ENCODE measurements around the gene FNDC10.

FNDC10 gene

DNA sequence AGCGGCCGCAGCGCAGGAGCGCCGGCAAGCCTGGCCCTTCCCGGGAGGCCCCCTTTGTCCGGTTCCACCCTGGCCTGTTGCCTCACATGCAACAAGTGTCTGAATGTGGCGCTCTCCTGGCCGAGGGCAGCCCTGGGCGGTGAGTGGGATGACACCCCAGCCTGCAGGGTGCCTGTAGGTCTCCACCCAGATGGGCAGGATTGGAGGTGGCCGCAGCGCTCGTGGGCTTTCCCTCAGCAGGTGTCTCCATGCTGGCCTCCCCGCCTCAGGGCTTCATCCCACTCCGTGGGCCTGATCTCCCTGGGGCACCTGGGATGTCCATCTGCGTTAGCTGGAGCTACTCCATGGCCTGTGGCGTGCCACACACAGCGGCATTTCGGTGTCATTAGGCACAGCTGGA, 16.9 kb upstream of the FNDC10 start:
- in situ Hi-C loops (cut with MboI; ENCODE audit: low pct_unique_long_range_greater_than_20kb, low sequenced_read_pairs, unreplicated experiment): no loop called here
- DNase-seq (ENCODE audit: low spot score): no peak
- TF ChIP-seq, protein P1, sequence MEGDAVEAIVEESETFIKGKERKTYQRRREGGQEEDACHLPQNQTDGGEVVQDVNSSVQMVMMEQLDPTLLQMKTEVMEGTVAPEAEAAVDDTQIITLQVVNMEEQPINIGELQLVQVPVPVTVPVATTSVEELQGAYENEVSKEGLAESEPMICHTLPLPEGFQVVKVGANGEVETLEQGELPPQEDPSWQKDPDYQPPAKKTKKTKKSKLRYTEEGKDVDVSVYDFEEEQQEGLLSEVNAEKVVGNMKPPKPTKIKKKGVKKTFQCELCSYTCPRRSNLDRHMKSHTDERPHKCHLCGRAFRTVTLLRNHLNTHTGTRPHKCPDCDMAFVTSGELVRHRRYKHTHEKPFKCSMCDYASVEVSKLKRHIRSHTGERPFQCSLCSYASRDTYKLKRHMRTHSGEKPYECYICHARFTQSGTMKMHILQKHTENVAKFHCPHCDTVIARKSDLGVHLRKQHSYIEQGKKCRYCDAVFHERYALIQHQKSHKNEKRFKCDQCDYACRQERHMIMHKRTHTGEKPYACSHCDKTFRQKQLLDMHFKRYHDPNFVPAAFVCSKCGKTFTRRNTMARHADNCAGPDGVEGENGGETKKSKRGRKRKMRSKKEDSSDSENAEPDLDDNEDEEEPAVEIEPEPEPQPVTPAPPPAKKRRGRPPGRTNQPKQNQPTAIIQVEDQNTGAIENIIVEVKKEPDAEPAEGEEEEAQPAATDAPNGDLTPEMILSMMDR (IDR thresholded peaks at IDR 0.05; ENCODE audit: extremely low read depth, insufficient read depth, missing control alignments): no peak

DNA sequence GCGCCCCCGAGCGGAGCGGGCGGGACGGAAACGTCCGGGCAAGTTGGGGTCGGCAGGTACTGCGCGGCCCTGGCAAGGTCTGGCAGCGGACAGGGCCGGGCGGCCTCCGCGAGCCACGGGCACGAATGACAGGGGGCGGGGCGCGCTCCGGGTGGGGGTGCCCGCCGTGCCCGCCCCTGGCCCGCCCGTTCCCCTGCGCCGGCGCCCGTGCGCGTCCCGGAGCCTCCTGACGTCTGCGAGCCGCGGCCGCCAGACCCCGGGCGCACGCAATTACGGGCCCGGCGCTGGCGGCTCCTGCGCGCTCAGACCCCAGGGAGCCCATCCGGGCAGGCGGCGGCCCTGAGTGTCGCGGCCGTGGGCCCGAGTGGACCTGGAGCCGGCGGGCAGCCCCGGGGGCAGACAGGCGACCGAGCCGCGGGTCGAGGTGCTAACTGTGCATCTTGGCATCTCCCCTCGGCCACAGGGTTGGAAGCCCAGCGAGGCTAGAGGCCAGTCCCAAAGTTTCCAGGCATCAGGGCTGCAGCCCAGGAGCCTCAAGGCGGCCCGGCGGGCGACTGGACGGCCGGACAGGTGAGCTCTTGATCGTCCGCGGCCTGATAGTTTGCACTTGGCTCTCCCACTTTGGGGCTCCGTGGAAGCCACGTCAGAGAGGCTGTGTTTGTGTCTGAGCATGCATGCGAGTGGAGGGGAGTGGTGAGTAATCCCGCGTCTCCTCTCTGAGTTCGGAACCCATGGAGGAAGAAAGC, 16.3 kb upstream of the FNDC10 start:
- TF ChIP-seq, protein P1 (IDR thresholded peaks at IDR 0.05; ENCODE audit: extremely low read depth, insufficient read depth, missing control alignments): no peak
- peak; percentile 86 for DNase-seq (ENCODE audit: low spot score)
- in situ Hi-C loops (cut with MboI; ENCODE audit: low pct_unique_long_range_greater_than_20kb, low sequenced_read_pairs, unreplicated experiment): no loop called here

DNA sequence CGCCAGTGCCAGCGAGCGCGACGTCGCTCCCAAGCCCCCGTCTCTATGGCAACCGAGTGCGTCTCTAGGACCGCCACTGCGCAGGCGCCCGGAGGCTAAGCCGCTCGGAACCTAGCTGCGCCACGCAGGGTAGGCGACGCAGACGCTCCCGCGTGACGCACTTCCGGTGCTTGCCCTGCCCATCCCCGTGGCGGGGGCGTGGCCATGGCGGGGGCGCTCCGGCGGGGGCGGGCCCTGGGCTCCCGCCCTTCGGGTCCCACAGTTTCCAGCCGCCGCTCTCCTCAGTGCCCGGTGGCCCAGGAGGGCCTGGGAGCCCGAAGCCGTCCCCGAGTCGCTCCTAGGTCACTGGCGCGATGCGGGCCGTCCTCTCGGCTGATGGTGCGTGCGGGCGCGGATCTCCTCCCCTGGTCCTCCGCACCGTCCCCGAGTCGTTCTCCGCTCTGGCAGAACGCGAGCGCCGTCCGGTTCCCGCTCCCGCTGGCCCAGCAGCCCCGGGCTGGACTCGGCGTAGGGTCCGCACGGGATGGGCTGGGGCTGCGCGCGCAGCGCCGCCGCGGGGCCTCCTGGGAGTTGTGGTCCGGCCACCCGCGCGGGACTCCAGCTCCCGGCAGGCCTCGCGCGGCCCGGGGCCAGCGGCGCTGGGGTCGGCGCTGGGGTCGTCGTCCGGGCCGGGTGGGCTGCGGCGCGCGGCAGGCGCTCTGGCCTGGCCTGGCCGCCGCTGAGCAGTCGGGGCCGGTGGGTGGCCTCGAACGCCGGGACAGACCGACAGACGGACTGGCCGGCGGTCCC, 15.5 kb upstream of the FNDC10 start, which contains the start of gene MIB2:
Gene MIB2, plus strand, starts transcription at position 245 of the 789 bp plus-strand sequence. CDS start 7,953 bp downstream, outside the sequence.
- TF ChIP-seq, protein P1 (IDR thresholded peaks at IDR 0.05; ENCODE audit: extremely low read depth, insufficient read depth, missing control alignments): no peak
- DNase-seq (ENCODE audit: low spot score): peak; percentile 100
- in situ Hi-C loops (cut with MboI; ENCODE audit: low pct_unique_long_range_greater_than_20kb, low sequenced_read_pairs, unreplicated experiment): no loop called here

DNA sequence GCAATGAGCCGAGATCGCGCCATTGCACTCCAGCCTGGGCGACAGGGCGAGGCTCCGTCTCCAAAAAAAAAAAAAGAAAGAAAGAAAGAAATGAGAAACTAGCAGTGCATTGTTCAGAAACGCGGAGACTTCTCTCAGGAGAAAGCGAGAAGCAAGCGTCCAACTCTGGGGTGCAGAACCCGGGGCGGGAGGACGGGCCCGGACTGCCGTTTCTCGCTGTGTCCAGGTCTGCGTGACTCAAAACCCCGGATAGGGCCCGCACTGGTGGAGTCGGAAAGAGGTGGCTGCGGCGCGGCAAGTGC, 15.0 kb upstream of the FNDC10 start:
- TF ChIP-seq, protein P1 (IDR thresholded peaks at IDR 0.05; ENCODE audit: extremely low read depth, insufficient read depth, missing control alignments): no peak
- no peak for DNase-seq (ENCODE audit: low spot score)
- in situ Hi-C loops (cut with MboI; ENCODE audit: low pct_unique_long_range_greater_than_20kb, low sequenced_read_pairs, unreplicated experiment): no loop called here

DNA sequence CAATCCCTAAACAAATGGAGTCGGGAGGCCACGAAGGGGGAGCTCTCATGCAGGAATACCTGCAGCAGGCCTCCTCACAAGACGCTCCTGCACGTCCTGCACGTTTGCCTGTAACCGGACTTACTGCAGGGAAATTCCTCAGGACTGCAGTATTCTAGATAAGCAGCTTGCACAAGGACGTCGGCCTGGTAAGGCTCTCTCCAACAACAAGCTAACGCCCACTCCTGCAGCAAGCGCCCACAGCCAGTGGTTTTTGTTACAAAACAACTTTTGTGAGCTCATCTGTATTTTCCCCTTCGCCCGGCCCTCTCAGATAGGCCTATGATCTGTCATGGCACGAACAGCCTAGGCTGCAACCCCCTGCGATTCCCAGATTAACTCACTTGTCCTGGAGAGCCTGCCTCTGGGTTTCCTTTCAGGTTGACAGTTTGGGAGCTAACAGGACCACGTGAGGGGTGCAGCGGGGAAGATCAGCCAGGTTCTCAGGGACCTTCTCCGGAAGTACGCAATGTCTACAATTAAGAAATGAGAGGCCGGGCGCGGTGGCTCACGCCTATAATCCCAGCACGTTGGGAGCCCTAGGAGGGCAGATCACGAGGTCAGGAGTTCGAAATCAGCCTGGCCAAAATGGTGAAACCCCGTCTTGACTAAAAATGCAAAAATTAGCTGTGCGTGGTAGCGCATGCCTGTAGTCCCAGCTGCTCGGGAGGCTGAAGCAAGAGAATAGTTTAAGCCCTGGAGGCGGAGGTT, 14.4 kb upstream of the FNDC10 start:
- DNase-seq (ENCODE audit: low spot score): no peak
- TF ChIP-seq, protein P1 (IDR thresholded peaks at IDR 0.05; ENCODE audit: extremely low read depth, insufficient read depth, missing control alignments): no peak
- in situ Hi-C loops (cut with MboI; ENCODE audit: low pct_unique_long_range_greater_than_20kb, low sequenced_read_pairs, unreplicated experiment): no loop called here

DNA sequence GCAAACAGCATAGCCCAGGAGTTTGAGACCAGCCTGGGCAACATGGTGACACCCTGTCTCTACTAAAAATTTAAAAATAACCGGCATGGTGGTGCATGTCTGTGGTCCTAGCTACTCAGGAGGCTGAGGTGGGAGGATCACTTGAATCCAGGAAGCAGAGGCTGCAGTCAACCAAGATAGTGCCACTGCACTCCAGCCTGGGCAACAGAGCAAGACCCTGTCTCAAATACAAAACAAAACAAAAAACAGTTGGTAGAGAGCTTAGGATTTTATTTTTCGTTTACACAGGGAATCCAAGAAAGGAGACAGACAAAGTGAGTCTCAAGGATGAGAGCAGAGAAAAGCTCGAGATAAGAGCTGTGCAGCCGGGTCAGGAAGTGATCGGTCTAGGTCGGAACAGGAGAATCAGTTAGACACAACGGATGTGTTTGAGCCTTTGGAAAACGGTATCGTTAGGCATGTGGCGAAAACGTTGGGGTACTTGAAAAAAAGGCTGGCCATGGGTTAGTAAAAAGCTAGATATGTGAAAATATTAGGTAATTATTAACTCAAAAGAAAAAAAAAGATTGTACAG, 13.7 kb upstream of the FNDC10 start:
- TF ChIP-seq, protein P1 (IDR thresholded peaks at IDR 0.05; ENCODE audit: extremely low read depth, insufficient read depth, missing control alignments): no peak
- DNase-seq (ENCODE audit: low spot score): no peak
- in situ Hi-C loops (cut with MboI; ENCODE audit: low pct_unique_long_range_greater_than_20kb, low sequenced_read_pairs, unreplicated experiment): no loop called here

Data from GM13977 (cell line).